ENCODE data around the gene FHIT.

Gene FHIT

DNA sequence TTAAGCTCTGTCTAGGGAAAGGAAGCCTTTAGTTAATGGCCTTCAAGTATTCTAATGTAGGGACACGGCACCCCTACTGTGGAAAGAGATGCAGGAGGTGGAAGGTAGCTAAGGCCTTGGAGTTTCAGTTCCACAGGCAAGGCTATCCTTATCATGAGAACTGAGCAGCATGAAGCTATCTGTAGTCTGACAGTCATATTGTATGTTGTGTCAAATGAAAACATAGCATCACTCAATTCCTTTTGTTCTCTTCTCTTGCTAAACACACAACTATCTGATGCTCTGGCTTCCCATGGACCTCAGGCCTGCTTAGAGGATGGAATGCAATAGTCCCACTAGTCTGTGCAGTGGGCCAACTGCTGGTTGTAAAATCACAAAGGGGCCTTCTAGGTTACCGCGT lies 380.9 kb downstream of the FHIT start:
- no peak overlapping the region for H3K9ac ChIP-seq (ENCODE audit: low read length)
- no peaks in the 10 kb centered on the region for H3K27me3 ChIP-seq (ENCODE audit: control insufficient read depth in 1 of 2, insufficient read depth in 2 of 2, low read length in 2 of 2)
- no peaks in the 10 kb centered on the region for H3K36me3 ChIP-seq (ENCODE audit: insufficient read depth, low read length)
- H3K9me3 ChIP-seq (ENCODE audit: low read length), result no peaks in the 10 kb centered on the region
- H3K27ac ChIP-seq (ENCODE audit: low read depth, low read length), result no peak overlapping the region
- H3K4me3 ChIP-seq (ENCODE audit: low read depth in 1 of 2, low read length in 2 of 2), result no peak overlapping the region
- no peaks in the 10 kb centered on the region for H3K4me1 ChIP-seq (ENCODE audit: insufficient read depth, low read length)

DNA sequence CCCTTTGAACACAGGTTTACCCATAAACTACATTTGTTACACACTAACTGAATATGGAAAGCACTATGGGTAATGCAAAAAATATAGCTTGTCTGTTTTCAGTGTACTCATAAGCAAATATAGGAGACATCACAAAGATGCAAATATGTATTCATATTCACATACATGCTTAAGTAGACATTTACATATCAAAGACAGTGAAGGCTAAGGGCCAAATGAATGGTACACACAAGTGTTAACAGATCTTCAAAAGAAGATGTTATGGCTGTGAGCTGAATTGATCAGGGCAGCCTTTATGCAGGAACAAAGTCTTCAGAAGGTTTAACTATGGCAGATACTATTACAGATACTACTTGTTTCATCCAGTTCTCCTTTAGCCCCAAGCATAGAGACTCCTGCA lies 384.1 kb downstream of the FHIT start:
- Histone ChIP-seq H3K27me3 (ENCODE audit: control insufficient read depth in 1 of 2, insufficient read depth in 2 of 2, low read length in 2 of 2) (no peaks in the 10 kb centered on the region), H3K4me1 (ENCODE audit: insufficient read depth, low read length) (no peaks in the 10 kb centered on the region), H3K36me3 (ENCODE audit: insufficient read depth, low read length) (no peaks in the 10 kb centered on the region), H3K9ac (ENCODE audit: low read length) (no peak overlapping the region), H3K27ac (ENCODE audit: low read depth, low read length) (no peak overlapping the region), H3K4me3 (ENCODE audit: low read depth in 1 of 2, low read length in 2 of 2) (no peak overlapping the region), H3K9me3 (ENCODE audit: low read length) (no peaks in the 10 kb centered on the region)

DNA sequence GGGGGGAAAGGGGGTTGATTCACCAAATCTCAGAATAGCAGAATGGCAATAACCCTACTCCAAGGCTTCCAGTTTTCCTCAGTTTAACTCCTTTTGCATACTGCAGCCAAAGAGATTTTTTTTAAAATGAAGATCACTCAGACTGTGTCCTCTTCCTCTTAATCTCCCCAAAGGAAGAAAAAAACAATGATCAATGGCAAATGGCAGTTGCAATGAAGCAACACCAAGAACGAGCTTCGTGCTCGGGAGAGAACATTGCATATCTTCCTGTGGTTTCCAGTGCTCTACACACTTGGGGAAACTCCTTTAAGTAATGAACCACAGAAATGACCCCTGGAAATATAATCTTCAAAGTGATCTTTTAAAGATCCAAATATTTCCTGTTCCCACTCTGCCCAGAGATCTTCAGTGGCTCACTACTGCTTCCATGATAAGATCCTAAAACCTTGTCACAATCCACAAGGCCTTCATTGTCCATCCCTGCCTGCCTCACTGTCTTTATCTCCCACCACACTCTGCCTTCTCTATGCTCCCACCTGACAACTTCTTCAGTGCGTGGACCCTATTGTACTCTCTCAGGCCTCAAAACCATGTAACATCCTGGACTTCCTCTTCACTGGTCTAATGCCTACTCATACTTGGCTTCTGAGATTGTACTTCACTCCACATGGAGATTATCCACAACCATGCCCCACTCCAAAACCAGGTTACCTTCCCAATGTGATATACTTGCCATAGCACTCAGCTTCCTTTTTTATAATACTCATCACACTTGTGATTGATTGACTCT lies 394.8 kb downstream of the FHIT start:
- no peak overlapping the region for H3K27ac ChIP-seq (ENCODE audit: low read depth, low read length)
- no peaks in the 10 kb centered on the region for H3K9me3 ChIP-seq (ENCODE audit: low read length)
- no peaks in the 10 kb centered on the region for H3K4me1 ChIP-seq (ENCODE audit: insufficient read depth, low read length)
- no peak overlapping the region for H3K9ac ChIP-seq (ENCODE audit: low read length)
- H3K27me3 ChIP-seq (ENCODE audit: control insufficient read depth in 1 of 2, insufficient read depth in 2 of 2, low read length in 2 of 2), result no peaks in the 10 kb centered on the region
- no peak overlapping the region for H3K4me3 ChIP-seq (ENCODE audit: low read depth in 1 of 2, low read length in 2 of 2)
- H3K36me3 ChIP-seq (ENCODE audit: insufficient read depth, low read length), result no peaks in the 10 kb centered on the region

DNA sequence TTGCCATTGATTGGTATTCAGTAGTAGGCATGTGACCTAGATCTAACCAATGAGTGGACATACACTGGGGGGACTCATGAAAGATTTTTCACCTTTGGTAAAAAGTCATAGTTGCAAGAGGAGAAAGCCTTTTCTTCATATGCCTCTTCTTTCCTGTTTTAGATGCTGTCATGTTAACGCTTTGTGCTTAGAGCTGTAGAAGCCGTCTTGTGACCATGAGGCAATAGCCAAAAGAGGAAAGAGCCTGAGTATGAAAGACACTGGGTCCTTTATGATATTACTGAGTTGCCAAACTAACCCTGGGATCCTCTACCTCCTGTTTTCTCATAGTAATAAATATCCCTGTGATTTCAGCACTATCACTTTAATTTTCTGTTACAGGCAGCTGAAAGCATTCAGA lies 396.0 kb downstream of the FHIT start:
- Histone ChIP-seq H3K27ac (ENCODE audit: low read depth, low read length) (no peak overlapping the region), H3K27me3 (ENCODE audit: control insufficient read depth in 1 of 2, insufficient read depth in 2 of 2, low read length in 2 of 2) (no peaks in the 10 kb centered on the region), H3K4me1 (ENCODE audit: insufficient read depth, low read length) (no peaks in the 10 kb centered on the region), H3K36me3 (ENCODE audit: insufficient read depth, low read length) (no peaks in the 10 kb centered on the region), H3K4me3 (ENCODE audit: low read depth in 1 of 2, low read length in 2 of 2) (no peak overlapping the region), H3K9ac (ENCODE audit: low read length) (no peak overlapping the region), H3K9me3 (ENCODE audit: low read length) (no peaks in the 10 kb centered on the region)

DNA sequence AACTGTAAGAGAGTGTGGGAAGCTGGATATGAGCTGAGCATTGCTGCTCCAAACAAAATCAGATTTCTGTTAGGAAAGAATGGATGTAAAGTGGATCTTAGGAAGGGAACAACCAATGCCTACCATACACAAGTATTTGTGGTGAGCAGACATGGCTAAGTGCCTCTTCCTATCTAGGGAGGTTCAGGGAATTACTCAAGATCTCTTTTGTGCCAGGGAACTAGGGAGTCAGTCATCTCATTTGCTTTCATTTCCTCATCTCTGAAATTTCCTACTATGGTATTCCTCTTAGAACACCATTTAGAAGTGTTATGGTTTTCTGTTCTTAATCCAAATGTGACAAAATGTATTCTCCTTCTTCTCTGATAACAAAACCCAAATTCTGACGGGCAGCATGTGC lies 396.5 kb downstream of the FHIT start:
- Histone ChIP-seq H3K36me3 (ENCODE audit: insufficient read depth, low read length) (no peaks in the 10 kb centered on the region), H3K27ac (ENCODE audit: low read depth, low read length) (no peak overlapping the region), H3K27me3 (ENCODE audit: control insufficient read depth in 1 of 2, insufficient read depth in 2 of 2, low read length in 2 of 2) (no peaks in the 10 kb centered on the region), H3K9me3 (ENCODE audit: low read length) (no peaks in the 10 kb centered on the region), H3K9ac (ENCODE audit: low read length) (no peak overlapping the region), H3K4me3 (ENCODE audit: low read depth in 1 of 2, low read length in 2 of 2) (no peak overlapping the region), H3K4me1 (ENCODE audit: insufficient read depth, low read length) (no peaks in the 10 kb centered on the region)

DNA sequence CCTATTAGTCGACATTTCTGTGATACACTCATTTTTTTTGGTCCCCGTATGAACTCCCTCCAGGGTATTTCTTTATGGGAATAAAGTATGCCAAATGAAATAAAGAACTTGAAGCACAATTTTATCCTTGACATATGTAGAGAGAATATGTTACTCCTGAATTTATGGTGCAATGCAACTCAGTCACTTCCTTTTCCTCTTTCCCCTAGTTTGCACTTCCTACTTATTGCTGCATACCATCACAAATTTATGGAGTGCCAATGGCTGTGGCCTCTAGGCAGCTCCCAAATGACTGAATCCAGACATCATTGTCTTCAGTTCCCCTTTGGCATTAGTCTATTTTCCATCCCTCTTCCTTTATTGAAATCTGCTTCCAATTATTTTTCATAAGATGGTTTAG lies 403.5 kb downstream of the FHIT start:
- Histone ChIP-seq H3K27me3 (ENCODE audit: control insufficient read depth in 1 of 2, insufficient read depth in 2 of 2, low read length in 2 of 2) (no peaks in the 10 kb centered on the region), H3K9ac (ENCODE audit: low read length) (no peak overlapping the region), H3K9me3 (ENCODE audit: low read length) (no peaks in the 10 kb centered on the region), H3K4me3 (ENCODE audit: low read depth in 1 of 2, low read length in 2 of 2) (no peak overlapping the region), H3K4me1 (ENCODE audit: insufficient read depth, low read length) (no peaks in the 10 kb centered on the region), H3K27ac (ENCODE audit: low read depth, low read length) (no peak overlapping the region), H3K36me3 (ENCODE audit: insufficient read depth, low read length) (no peaks in the 10 kb centered on the region)

DNA sequence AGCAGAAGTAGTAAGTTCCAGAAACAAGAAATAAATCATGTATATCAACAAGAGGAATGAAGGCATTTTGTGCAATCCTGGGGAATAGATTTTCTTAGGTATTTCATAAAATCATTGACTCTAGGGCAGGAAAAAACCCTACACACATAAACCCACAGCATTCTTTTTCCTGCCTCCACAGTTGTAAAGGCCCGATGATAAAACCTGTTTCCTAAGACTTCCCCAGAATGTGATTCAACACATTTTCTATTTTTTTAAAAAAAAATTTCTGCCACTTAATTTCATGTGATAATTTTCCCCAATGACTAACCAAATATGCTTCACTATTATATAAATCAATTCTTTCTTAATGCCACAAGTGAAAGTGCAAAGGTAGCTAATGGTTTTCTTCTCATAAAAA lies 407.0 kb downstream of the FHIT start:
- no peaks in the 10 kb centered on the region for H3K9me3 ChIP-seq (ENCODE audit: low read length)
- H3K4me3 ChIP-seq (ENCODE audit: low read depth in 1 of 2, low read length in 2 of 2), result no peak overlapping the region
- no peak overlapping the region for H3K9ac ChIP-seq (ENCODE audit: low read length)
- H3K36me3 ChIP-seq (ENCODE audit: insufficient read depth, low read length), result no peaks in the 10 kb centered on the region
- H3K27me3 ChIP-seq (ENCODE audit: control insufficient read depth in 1 of 2, insufficient read depth in 2 of 2, low read length in 2 of 2), result no peaks in the 10 kb centered on the region
- no peak overlapping the region for H3K27ac ChIP-seq (ENCODE audit: low read depth, low read length)
- H3K4me1 ChIP-seq (ENCODE audit: insufficient read depth, low read length), result no peaks in the 10 kb centered on the region

DNA sequence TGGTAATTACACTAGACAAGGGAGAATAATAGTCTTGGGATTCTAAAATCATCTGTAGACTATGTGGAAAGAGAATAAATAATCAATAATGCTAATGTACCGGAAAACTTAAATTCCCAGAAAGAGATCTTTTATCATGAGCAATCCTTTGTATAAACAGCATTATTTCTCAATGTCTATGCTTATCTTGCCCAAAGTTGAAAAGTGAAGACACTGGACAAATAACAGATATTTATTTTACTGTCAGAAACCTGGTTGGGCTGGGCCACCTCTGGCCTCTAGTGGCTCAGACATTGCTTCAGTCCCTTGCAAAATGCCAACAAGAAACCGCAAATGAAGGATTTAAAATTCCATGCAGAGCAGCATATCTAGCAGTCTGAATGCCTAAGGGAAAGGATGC lies 409.9 kb downstream of the FHIT start:
- Histone ChIP-seq H3K4me1 (ENCODE audit: insufficient read depth, low read length) (no peaks in the 10 kb centered on the region), H3K27me3 (ENCODE audit: control insufficient read depth in 1 of 2, insufficient read depth in 2 of 2, low read length in 2 of 2) (no peaks in the 10 kb centered on the region), H3K27ac (ENCODE audit: low read depth, low read length) (no peak overlapping the region), H3K9me3 (ENCODE audit: low read length) (no peaks in the 10 kb centered on the region), H3K9ac (ENCODE audit: low read length) (no peak overlapping the region), H3K4me3 (ENCODE audit: low read depth in 1 of 2, low read length in 2 of 2) (no peak overlapping the region), H3K36me3 (ENCODE audit: insufficient read depth, low read length) (no peaks in the 10 kb centered on the region)

DNA sequence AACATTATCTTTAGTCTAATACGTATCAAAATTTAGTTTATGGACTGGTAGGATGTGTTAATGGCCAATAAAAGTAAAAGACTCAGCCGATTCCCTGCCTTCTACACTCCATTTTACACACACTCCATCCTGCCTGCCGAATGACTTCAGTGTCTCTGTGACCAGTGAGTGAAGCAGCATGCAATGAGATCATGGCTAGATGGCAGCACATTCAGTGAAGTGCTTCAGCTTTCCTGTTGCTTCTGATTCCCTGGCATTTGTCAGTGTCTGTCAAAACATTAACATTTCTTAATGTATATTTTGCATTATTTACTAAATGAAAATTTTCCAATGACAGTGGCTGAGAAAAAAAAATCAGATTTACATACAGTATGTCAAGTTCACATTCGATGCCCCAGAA lies 412.0 kb downstream of the FHIT start:
- Histone ChIP-seq H3K27me3 (ENCODE audit: control insufficient read depth in 1 of 2, insufficient read depth in 2 of 2, low read length in 2 of 2) (no peaks in the 10 kb centered on the region), H3K4me3 (ENCODE audit: low read depth in 1 of 2, low read length in 2 of 2) (no peak overlapping the region), H3K27ac (ENCODE audit: low read depth, low read length) (no peak overlapping the region), H3K9ac (ENCODE audit: low read length) (no peak overlapping the region), H3K36me3 (ENCODE audit: insufficient read depth, low read length) (no peaks in the 10 kb centered on the region), H3K9me3 (ENCODE audit: low read length) (no peaks in the 10 kb centered on the region), H3K4me1 (ENCODE audit: insufficient read depth, low read length) (no peaks in the 10 kb centered on the region)

DNA sequence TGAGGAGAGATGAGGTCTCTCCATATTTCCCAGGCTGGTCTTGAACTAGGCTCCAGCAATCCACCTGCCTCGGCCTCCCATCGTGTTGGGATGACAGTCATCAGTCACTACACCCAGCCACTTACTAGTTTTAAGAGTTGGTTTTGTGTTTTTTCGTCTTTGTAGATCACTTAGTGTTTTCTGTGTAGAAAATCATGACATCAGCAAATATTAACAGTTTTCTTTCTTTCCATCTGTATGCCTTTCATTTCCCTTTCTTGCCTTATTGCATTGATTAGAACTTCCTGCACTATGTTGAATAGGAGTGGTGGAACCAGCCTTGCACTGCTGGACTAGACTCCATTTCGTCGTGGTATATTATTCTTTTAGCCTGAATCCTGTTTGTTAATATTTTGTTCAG lies 415.5 kb downstream of the FHIT start:
- H3K9ac ChIP-seq (ENCODE audit: low read length), result no peak overlapping the region
- no peaks in the 10 kb centered on the region for H3K4me1 ChIP-seq (ENCODE audit: insufficient read depth, low read length)
- no peaks in the 10 kb centered on the region for H3K36me3 ChIP-seq (ENCODE audit: insufficient read depth, low read length)
- no peak overlapping the region for H3K4me3 ChIP-seq (ENCODE audit: low read depth in 1 of 2, low read length in 2 of 2)
- no peak overlapping the region for H3K27ac ChIP-seq (ENCODE audit: low read depth, low read length)
- H3K27me3 ChIP-seq (ENCODE audit: control insufficient read depth in 1 of 2, insufficient read depth in 2 of 2, low read length in 2 of 2), result no peaks in the 10 kb centered on the region
- H3K9me3 ChIP-seq (ENCODE audit: low read length), result no peaks in the 10 kb centered on the region

DNA sequence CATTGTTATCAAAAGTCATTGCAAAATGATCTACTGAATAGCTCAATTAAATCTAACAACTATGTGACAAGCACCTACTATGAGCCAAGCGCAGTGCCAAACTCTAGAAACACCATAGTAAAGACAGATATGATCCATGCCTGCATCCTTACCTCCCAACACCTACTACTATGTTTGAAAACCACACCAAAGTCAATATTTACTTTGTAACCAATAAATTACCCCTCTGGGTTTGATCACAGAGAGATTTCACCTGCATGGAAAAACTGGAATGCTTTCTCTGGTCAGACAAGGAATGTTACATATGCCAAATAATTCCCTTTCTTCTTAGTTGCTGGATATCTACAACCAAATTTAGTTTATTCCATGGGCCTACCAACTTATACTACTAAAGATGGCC lies 422.2 kb downstream of the FHIT start:
- no peaks in the 10 kb centered on the region for H3K36me3 ChIP-seq (ENCODE audit: insufficient read depth, low read length)
- no peak overlapping the region for H3K27ac ChIP-seq (ENCODE audit: low read depth, low read length)
- H3K9me3 ChIP-seq (ENCODE audit: low read length), result no peaks in the 10 kb centered on the region
- H3K27me3 ChIP-seq (ENCODE audit: control insufficient read depth in 1 of 2, insufficient read depth in 2 of 2, low read length in 2 of 2), result no peaks in the 10 kb centered on the region
- H3K4me1 ChIP-seq (ENCODE audit: insufficient read depth, low read length), result no peaks in the 10 kb centered on the region
- no peak overlapping the region for H3K4me3 ChIP-seq (ENCODE audit: low read depth in 1 of 2, low read length in 2 of 2)
- H3K9ac ChIP-seq (ENCODE audit: low read length), result no peak overlapping the region

DNA sequence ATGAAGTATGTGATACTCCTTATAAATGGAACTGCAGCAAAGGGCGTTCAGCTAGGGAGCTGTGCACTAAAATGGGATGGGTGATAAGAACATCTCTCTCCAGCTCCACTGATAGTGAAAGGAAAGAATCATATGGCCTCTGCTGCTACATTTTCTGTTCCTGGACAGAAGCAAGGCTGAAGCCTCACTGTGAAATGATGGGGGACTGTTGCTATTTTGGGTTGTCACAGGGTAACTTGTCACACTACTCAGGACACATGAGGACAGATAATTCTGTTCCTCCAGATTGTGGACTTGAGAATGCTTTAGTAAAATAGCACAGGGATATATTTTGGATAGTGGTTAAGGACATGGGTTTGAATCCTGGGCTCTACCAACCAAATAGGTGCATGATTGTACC lies 423.6 kb downstream of the FHIT start:
- H3K36me3 ChIP-seq (ENCODE audit: insufficient read depth, low read length), result no peaks in the 10 kb centered on the region
- no peak overlapping the region for H3K9ac ChIP-seq (ENCODE audit: low read length)
- H3K27me3 ChIP-seq (ENCODE audit: control insufficient read depth in 1 of 2, insufficient read depth in 2 of 2, low read length in 2 of 2), result no peaks in the 10 kb centered on the region
- H3K27ac ChIP-seq (ENCODE audit: low read depth, low read length), result no peak overlapping the region
- no peaks in the 10 kb centered on the region for H3K9me3 ChIP-seq (ENCODE audit: low read length)
- H3K4me3 ChIP-seq (ENCODE audit: low read depth in 1 of 2, low read length in 2 of 2), result no peak overlapping the region
- H3K4me1 ChIP-seq (ENCODE audit: insufficient read depth, low read length), result no peaks in the 10 kb centered on the region
